PFSK-1 (cell line): ENCODE data around the gene GALNT14.

ENCODE experiments used
- FOXP2 ChIP-seq: optimal IDR thresholded peaks from 2 replicates; pipeline ENCODE3; 2011; ENCODE audit warnings: borderline replicate concordance, control low read depth, inconsistent platforms; ENCODE audit not compliant: insufficient read depth; ENCODE audit errors: extremely low read length, extremely low read depth
- POLR2AphosphoS5 ChIP-seq: IDR thresholded peaks from 2 replicates; pipeline ENCODE4 v1.6.1; 2012; ENCODE audit warnings: low read depth, mild to moderate bottlenecking, control low read depth, low read length, moderate library complexity
- SIN3A ChIP-seq: IDR thresholded peaks from 2 replicates; pipeline ENCODE4 v1.6.1; 2012; ENCODE audit warnings: mild to moderate bottlenecking, low read length, moderate library complexity, borderline replicate concordance; ENCODE audit not compliant: insufficient read depth
- TAF1 ChIP-seq: IDR thresholded peaks from 2 replicates; pipeline ENCODE4 v1.6.1; 2012; ENCODE audit warnings: low read length, control low read depth, borderline replicate concordance; ENCODE audit not compliant: insufficient read depth
- TF ChIP-seq, protein P1 (sequence below), 2 experiments: IDR thresholded peaks; 2 replicates each; pipeline versions ENCODE4 v1.6.1 to v1.8.0; 2011 to 2012; ENCODE audit warnings: low read depth in 2 of 2, low read length in 2 of 2, control low read depth in 1 of 2, inconsistent platforms in 1 of 2, mild to moderate bottlenecking in 1 of 2, moderate library complexity in 1 of 2; ENCODE audit not compliant: insufficient read depth in 1 of 2

- TF ChIP-seq, protein P1, sequence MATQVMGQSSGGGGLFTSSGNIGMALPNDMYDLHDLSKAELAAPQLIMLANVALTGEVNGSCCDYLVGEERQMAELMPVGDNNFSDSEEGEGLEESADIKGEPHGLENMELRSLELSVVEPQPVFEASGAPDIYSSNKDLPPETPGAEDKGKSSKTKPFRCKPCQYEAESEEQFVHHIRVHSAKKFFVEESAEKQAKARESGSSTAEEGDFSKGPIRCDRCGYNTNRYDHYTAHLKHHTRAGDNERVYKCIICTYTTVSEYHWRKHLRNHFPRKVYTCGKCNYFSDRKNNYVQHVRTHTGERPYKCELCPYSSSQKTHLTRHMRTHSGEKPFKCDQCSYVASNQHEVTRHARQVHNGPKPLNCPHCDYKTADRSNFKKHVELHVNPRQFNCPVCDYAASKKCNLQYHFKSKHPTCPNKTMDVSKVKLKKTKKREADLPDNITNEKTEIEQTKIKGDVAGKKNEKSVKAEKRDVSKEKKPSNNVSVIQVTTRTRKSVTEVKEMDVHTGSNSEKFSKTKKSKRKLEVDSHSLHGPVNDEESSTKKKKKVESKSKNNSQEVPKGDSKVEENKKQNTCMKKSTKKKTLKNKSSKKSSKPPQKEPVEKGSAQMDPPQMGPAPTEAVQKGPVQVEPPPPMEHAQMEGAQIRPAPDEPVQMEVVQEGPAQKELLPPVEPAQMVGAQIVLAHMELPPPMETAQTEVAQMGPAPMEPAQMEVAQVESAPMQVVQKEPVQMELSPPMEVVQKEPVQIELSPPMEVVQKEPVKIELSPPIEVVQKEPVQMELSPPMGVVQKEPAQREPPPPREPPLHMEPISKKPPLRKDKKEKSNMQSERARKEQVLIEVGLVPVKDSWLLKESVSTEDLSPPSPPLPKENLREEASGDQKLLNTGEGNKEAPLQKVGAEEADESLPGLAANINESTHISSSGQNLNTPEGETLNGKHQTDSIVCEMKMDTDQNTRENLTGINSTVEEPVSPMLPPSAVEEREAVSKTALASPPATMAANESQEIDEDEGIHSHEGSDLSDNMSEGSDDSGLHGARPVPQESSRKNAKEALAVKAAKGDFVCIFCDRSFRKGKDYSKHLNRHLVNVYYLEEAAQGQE (IDR thresholded peaks at IDR 0.05; ENCODE audit: insufficient read depth in 1 of 2, low read depth in 2 of 2, low read length in 2 of 2) = no peak
- no peak for TF ChIP-seq POLR2AphosphoS5
- TF ChIP-seq TAF1 = no peak
- TF ChIP-seq FOXP2 = no peak
- TF ChIP-seq SIN3A = no peak
These were observed 150.7 kb downstream of the GALNT14 start for GRCh38 chr2:30987566-30987965.
